Lung (tissue), 12 donors: Measurements from ENCODE around the gene NR0B2. TPM values are rescaled to one million over a fixed set of nuclear protein-coding genes. Genes with fewer than 3 reads are reported as not detected.

Experiments used
- ATAC-seq: fragments of 200-7000 bp; cut with Tn5 transposase; one replicate; pipeline ENCODE4 v1.9.1; 2020; ENCODE audit warnings: moderate number of reproducible peaks; ENCODE audit not compliant: insufficient read depth, low FRiP score
- DNase-seq, 3 donors: peaks; one replicate each; pipeline ENCODE4 v3.0.0-alpha.2; 2013 to 2017
- H3K27ac ChIP-seq, 2 donors: one replicate each; pipeline ENCODE4 v1.5.1; 2013; ENCODE audit warnings: mild to moderate bottlenecking in 2 of 2, moderate library complexity in 2 of 2, control low read depth in 1 of 2, inconsistent platforms in 1 of 2, low read depth in 1 of 2, low read length in 1 of 2
- H3K27me3 ChIP-seq, 3 donors: one replicate each; pipeline ENCODE4 v1.5.1; 2013; ENCODE audit warnings: low read length in 2 of 3; ENCODE audit not compliant: control insufficient read depth in 3 of 3, insufficient read depth in 3 of 3
- H3K36me3 ChIP-seq, 4 donors: one replicate each; pipeline ENCODE4 v1.5.1; 2013; ENCODE audit warnings: low read length in 4 of 4, mild to moderate bottlenecking in 1 of 4, moderate library complexity in 1 of 4; ENCODE audit not compliant: control insufficient read depth in 4 of 4, insufficient read depth in 4 of 4
- H3K4me1 ChIP-seq, 5 donors: one replicate each; pipeline ENCODE4 v1.5.1; 2013; ENCODE audit warnings: low read length in 5 of 5, mild to moderate bottlenecking in 2 of 5, moderate library complexity in 1 of 5; ENCODE audit not compliant: control insufficient read depth in 5 of 5, insufficient read depth in 5 of 5
- H3K4me3 ChIP-seq: one replicate; pipeline ENCODE4 v1.5.1; 2013; ENCODE audit warnings: mild to moderate bottlenecking, control low read depth, moderate library complexity
- H3K9ac ChIP-seq, 2 donors: one replicate each; pipeline ENCODE4 v1.5.1; 2013; ENCODE audit warnings: low read length in 2 of 2, control low read depth in 1 of 2; ENCODE audit not compliant: insufficient read depth in 1 of 2
- H3K9me3 ChIP-seq, 4 donors: one replicate each; pipeline ENCODE4 v1.5.1; 2013; ENCODE audit warnings: low read length in 3 of 4, mild to moderate bottlenecking in 1 of 4, moderate library complexity in 1 of 4; ENCODE audit not compliant: control insufficient read depth in 4 of 4, insufficient read depth in 3 of 4
- CTCF ChIP-seq: IDR thresholded peaks from 2 replicates; pipeline ENCODE4 v1.5.1; 2012; ENCODE audit warnings: mild to moderate bottlenecking; ENCODE audit errors: control extremely low read depth, extremely low read depth
- WGBS, 2 donors: extraction: QIAGEN DNeasy Blood & Tissue Kit; methylation state at CpG; one replicate each; pipeline ENCODE4 v1.1.7; 2013; 5-methylcytosine and 5-hydroxymethylcytosine counted together
- polyA plus RNA-seq, 2 donors: library from polyadenylated mRNA; stranded (reverse); fragments of 200-250 nt; gene quantifications; one replicate each; pipeline ENCODE4 v1.2.1, GENCODE V29; 2013
- total RNA-seq, 2 donors: library from RNA; depleted of rRNA in 1 of 2; stranded (reverse); fragments of >200 nt in 1 of 2; gene quantifications; one replicate each; pipeline ENCODE4 v1.2.1, GENCODE V29; 2014 to 2021
- donor health status: control.
- donor health status: control.
- donor health status: Bipolar disorder and iron deficiency.
- donor health status: healthy.
- donor health status: DM: yes; HTN: yes; CAD: no.

Gene NR0B2
- total and polyA plus RNA-seq, 4 donors, result 1.6 to 6.0 (median 2.2) TPM

- Histone ChIP-seq H3K9ac (no peak overlapping the region), H3K4me1 (no peaks in the 10 kb centered on the region), H3K27me3 (no peaks in the 10 kb centered on the region), H3K9me3 (no peaks in the 10 kb centered on the region), H3K4me3 (no peak overlapping the region), H3K36me3 (peaks cover 20 to 49% (median 22%) of the 10 kb centered on the region in 4 donors), H3K27ac (no peak overlapping the region)
- 78 to 90% methylated on average over 4 of the region's 4 CpGs for WGBS, 2 donors
- ATAC-seq (no peak), DNase-seq (no peak)
- TF ChIP-seq CTCF, result no peak
Measured at GRCh38 chr1:26946270-26946669, 32.5 kb upstream of the NR0B2 start.

GRCh38 chr1:26945728-26946127, 32.0 kb upstream of the NR0B2 start:
- Histone ChIP-seq H3K36me3 (peaks cover 20 to 48% (median 23%) of the 10 kb centered on the region in 4 donors), H3K27ac (no peak overlapping the region), H3K27me3 (no peaks in the 10 kb centered on the region), H3K4me1 (no peaks in the 10 kb centered on the region), H3K9ac (no peak overlapping the region), H3K9me3 (no peaks in the 10 kb centered on the region), H3K4me3 (no peak overlapping the region)
- TF ChIP-seq CTCF, result no peak
- 88% methylated on average over 8 of the region's 8 CpGs for WGBS, 2 donors
- ATAC-seq, result no peak
- DNase-seq, result no peak

GRCh38 chr1:26945138-26945537, 31.4 kb upstream of the NR0B2 start:
- Histone ChIP-seq H3K9me3 (no peaks in the 10 kb centered on the region), H3K9ac (no peak overlapping the region), H3K27me3 (no peaks in the 10 kb centered on the region), H3K27ac (no peak overlapping the region), H3K36me3 (peaks cover 20 to 48% (median 23%) of the 10 kb centered on the region in 4 donors), H3K4me1 (no peaks in the 10 kb centered on the region), H3K4me3 (no peak overlapping the region)
- no peak for TF ChIP-seq CTCF
- no peak for ATAC-seq
- 84 to 89% methylated on average over 2 of the region's 2 CpGs for WGBS, 2 donors
- DNase-seq, result no peak

GRCh38 chr1:26942656-26943055, 28.9 kb upstream of the NR0B2 start:
- Histone ChIP-seq H3K4me1 (peaks cover 0 to 2% (median 0%) of the 10 kb centered on the region in 5 donors), H3K4me3 (no peak overlapping the region), H3K36me3 (peaks cover 20 to 51% (median 23%) of the 10 kb centered on the region in 4 donors), H3K9ac (no peak overlapping the region), H3K27me3 (no peaks in the 10 kb centered on the region), H3K9me3 (no peaks in the 10 kb centered on the region), H3K27ac (no peak overlapping the region)
- ATAC-seq (no peak), DNase-seq (no peak)
- no peak for TF ChIP-seq CTCF
- WGBS, 2 donors, result 96 to 98% methylated on average over 12 of the region's 12 CpGs
